GM20000 (cell line): Measurements from ENCODE around the gene TLL1.

Experiments used
- DNase-seq: peaks from one replicate; pipeline ENCODE4 v3.0.0; 2012; ENCODE audit warnings: low spot score
- CTCF ChIP-seq: IDR thresholded peaks from 2 replicates; pipeline ENCODE4 v1.5.1; 2012; ENCODE audit warnings: mild to moderate bottlenecking, control low read depth; ENCODE audit errors: extremely low read depth, missing control alignments

The TLL1 gene

GRCh38 chr4:166123546-166123945 lies 250.5 kb downstream of the TLL1 start:
- no peak for DNase-seq
- no peak for TF ChIP-seq CTCF

DNA sequence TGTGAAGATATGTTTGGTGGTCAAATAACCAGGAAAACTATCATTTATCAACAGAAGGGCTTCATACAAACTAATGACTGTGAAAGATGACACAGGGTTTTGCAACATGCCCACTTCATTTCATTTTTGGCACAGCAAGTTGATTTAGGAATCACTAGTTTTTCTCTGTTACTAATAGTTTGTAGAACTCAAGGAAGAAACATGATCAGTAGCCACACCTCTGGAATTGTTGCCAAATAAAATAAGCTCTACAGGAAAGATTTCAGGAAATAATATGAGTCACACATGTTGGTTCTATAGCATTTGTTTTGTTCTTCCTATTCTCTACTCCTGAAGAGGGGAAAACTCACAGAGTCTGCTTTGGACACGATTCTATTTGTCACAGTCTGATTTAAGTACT lies 255.4 kb downstream of the TLL1 start:
- no peak for TF ChIP-seq CTCF
- DNase-seq = no peak

DNA sequence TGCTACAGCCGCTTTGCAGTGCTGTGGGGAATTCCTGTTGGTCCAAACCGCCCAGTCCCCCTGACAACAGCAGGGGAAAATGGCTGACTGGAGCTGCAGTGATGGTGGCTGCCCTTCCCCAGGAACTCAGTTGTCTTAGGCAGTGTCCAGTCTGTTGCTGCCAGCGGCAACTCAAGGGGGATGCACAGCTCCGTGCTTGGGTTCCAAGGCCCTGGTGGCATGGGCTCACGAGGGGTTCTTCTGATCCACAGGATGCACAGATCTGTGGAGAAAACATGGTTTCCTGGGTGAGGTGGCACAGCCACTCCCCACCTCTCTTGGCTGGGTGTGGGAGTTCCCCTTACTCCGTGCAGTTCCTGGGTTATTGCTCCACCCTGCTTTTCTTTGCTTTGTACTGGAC lies 261.2 kb downstream of the TLL1 start:
- TF ChIP-seq CTCF = no peak
- no peak for DNase-seq

DNA sequence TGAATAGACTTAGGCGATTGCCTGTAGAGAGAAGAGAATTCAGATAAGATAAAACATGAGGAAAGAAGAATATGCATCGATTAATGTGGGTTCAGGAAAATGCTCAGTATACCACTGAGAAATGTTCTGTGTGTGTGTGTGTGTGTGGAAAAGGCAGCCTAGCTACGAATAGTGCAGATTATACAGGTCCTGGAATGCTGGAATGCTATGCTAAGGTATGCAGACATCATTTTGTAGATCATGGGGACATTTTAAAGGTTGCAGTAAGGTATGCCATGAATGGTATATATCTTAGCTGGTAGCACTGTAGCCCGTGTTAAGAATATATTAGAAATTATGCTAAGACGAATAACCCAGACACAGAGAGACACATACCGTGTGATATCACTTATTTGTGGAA lies 267.9 kb downstream of the TLL1 start:
- DNase-seq = no peak
- TF ChIP-seq CTCF = no peak

DNA sequence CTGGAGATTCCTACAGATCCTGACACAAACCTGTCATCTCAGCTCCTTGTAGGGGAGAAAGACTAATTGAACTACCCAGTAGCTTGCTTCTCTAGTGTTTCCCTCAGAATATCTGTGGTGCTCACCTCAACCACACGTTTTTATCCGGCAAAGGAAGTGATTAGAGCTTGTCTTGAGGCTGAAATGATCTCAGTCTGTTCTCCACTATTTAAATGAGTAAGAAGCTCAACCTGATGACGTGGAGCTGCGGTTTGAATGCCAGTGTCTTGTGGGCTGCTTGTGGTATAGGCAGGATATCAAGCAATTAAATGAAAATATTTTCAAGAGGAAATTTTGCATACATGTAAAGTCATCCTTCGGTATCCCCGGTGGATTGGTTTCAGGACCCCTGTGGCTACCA lies 270.2 kb downstream of the TLL1 start:
- no peak for DNase-seq
- no peak for TF ChIP-seq CTCF

GRCh38 chr4:166144607-166145006 lies 271.6 kb downstream of the TLL1 start:
- no peak for TF ChIP-seq CTCF
- no peak for DNase-seq

GRCh38 chr4:166146806-166147540 lies 273.9 kb downstream of the TLL1 start:
- TF ChIP-seq CTCF = no peak
- no peak for DNase-seq
